ENCODE measurements around the gene TECTB. TPM values are rescaled to one million over a fixed set of nuclear protein-coding genes. Genes with fewer than 3 reads are reported as not detected.

TECTB gene
- total RNA-seq, 1 donor from 2014 or later = not detected

GRCh38 chr10:112260831-112261230, 22.4 kb upstream of the TECTB start:
- intact Hi-C loops (cut with DNase I) = no loop called here
- DNase-seq (ENCODE audit: low spot score in 2 of 2) = no peak
- no peak overlapping the region for H3K27ac ChIP-seq

GRCh38 chr10:112261281-112261822, 21.8 kb upstream of the TECTB start:
- Histone ChIP-seq H3K27ac (peak overlapping the region in 1 of 2 donors; percentile 1), H3K4me3 (no peak overlapping the region), H3K27me3 (no peaks in the 10 kb centered on the region), H3K4me1 (peaks cover 0 to 13% of the 10 kb centered on the region in 2 donors), H3K9me3 (no peaks in the 10 kb centered on the region), H3K36me3 (no peaks in the 10 kb centered on the region)
- no peak for TF ChIP-seq CTCF (IDR thresholded peaks at IDR 0.05)
- no peak for DNase-seq (ENCODE audit: low spot score in 2 of 2)
- intact Hi-C loops (cut with DNase I) = no loop called here

More at GRCh38 chr10:112260831-112261230, 22.4 kb upstream of the TECTB start:
- Histone ChIP-seq H3K4me1 (peaks cover 0 to 13% of the 10 kb centered on the region in 2 donors), H3K4me3 (no peak overlapping the region), H3K9me3 (no peaks in the 10 kb centered on the region), H3K36me3 (no peaks in the 10 kb centered on the region), H3K27me3 (no peaks in the 10 kb centered on the region)
- no peak for TF ChIP-seq CTCF (IDR thresholded peaks at IDR 0.05)

GRCh38 chr10:112262546-112262945, 20.7 kb upstream of the TECTB start:
- no peaks in the 10 kb centered on the region for H3K9me3 ChIP-seq

GRCh38 chr10:112265745-112266144, 17.5 kb upstream of the TECTB start:
- no peaks in the 10 kb centered on the region for H3K9me3 ChIP-seq
- DNase-seq (ENCODE audit: low spot score in 2 of 2) = no peak
- H3K27ac ChIP-seq = no peak overlapping the region
- H3K36me3 ChIP-seq = no peaks in the 10 kb centered on the region
- TF ChIP-seq CTCF (IDR thresholded peaks at IDR 0.05) = no peak
- H3K4me3 ChIP-seq = no peak overlapping the region
- H3K27me3 ChIP-seq = peaks cover 4% of the 10 kb centered on the region
- intact Hi-C loops (cut with DNase I) = no loop called here
- H3K4me1 ChIP-seq = peaks cover 0 to 13% of the 10 kb centered on the region in 2 donors

More at GRCh38 chr10:112262546-112262945, 20.7 kb upstream of the TECTB start:
- TF ChIP-seq CTCF (IDR thresholded peaks at IDR 0.05) = no peak
- Histone ChIP-seq H3K27me3 (no peaks in the 10 kb centered on the region), H3K27ac (peak overlapping the region; percentile 27 to 74), H3K4me1 (peaks cover 0 to 13% of the 10 kb centered on the region in 2 donors), H3K36me3 (no peaks in the 10 kb centered on the region), H3K4me3 (no peak overlapping the region)
- intact Hi-C loops (cut with DNase I) = no loop called here
- no peak for DNase-seq (ENCODE audit: low spot score in 2 of 2)

- no peak for TF ChIP-seq CTCF (IDR thresholded peaks at IDR 0.05)
- intact Hi-C loops (cut with DNase I) = no loop called here
- H3K4me3 ChIP-seq = no peak overlapping the region
Measured at GRCh38 chr10:112269266-112269665, 13.9 kb upstream of the TECTB start.

GRCh38 chr10:112271982-112272381, 11.2 kb upstream of the TECTB start:
- Histone ChIP-seq H3K27me3 (peaks cover 4% of the 10 kb centered on the region), H3K9me3 (no peaks in the 10 kb centered on the region), H3K27ac (no peak overlapping the region), H3K4me3 (no peak overlapping the region), H3K4me1 (no peaks in the 10 kb centered on the region), H3K36me3 (no peaks in the 10 kb centered on the region)
- intact Hi-C loops (cut with DNase I) = no loop called here
- no peak for DNase-seq (ENCODE audit: low spot score in 2 of 2)
- TF ChIP-seq CTCF (IDR thresholded peaks at IDR 0.05) = no peak

More at GRCh38 chr10:112269266-112269665, 13.9 kb upstream of the TECTB start:
- peaks cover 4% of the 10 kb centered on the region for H3K27me3 ChIP-seq
- H3K4me1 ChIP-seq = no peaks in the 10 kb centered on the region
- no peak for DNase-seq (ENCODE audit: low spot score in 2 of 2)
- no peaks in the 10 kb centered on the region for H3K36me3 ChIP-seq
- no peak overlapping the region for H3K27ac ChIP-seq
- H3K9me3 ChIP-seq = no peaks in the 10 kb centered on the region

Measured in ascending aorta (tissue), 2 donors.